A549 treated with CORT108297 at 1 μM for 4 hours (cell line): ENCODE results near the gene ADRM1. TPM values are rescaled to one million over a fixed set of nuclear protein-coding genes. Genes with fewer than 3 reads are reported as not detected.

Experiments used
- total RNA-seq: library from RNA; stranded (reverse); fragments of 200-300 nt; extraction: Qiagen RNA extraction; gene quantifications from 5 replicates; pipeline ENCODE4 v1.2.3, GENCODE V29; 2022

ADRM1 gene, protein sequence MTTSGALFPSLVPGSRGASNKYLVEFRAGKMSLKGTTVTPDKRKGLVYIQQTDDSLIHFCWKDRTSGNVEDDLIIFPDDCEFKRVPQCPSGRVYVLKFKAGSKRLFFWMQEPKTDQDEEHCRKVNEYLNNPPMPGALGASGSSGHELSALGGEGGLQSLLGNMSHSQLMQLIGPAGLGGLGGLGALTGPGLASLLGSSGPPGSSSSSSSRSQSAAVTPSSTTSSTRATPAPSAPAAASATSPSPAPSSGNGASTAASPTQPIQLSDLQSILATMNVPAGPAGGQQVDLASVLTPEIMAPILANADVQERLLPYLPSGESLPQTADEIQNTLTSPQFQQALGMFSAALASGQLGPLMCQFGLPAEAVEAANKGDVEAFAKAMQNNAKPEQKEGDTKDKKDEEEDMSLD
- 154 to 199 TPM (median 192 TPM) in 5 replicates for total RNA-seq

DNA sequence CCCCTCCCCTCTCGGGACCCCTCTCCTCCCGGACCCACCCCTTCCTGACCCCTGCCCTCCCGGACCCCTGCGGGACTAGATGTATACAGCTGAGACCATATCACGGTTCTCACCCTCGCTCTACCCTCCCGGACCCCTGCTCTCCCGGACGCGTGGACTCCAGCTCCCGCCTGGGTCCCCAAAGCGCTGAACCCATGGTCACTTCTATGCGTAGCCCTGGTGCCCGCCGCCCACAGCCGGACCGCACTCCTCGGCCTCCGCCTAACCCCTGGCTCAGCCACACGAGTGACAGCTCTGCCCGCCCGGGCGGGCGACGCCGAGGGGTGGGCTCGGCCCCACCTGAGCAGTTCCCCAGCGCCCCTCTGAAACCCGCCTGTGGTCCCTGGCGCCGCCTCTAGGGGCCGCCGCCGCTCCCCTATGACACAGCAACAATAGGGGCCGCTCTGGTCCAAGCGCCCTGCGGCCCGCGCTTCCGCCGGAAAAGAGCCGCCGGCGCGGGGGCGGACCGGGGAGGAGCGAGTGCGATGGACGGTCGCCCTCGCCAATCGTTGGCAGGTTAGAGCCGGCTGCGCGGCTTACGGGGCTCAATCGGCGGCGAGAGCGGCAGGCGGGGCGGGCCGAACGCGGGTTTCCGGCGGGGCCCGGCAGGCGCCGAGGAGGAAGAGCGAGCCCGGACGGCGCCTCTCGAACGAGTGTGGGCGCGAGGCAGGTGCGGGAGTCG is at the start of gene ADRM1:
Gene ADRM1 (plus strand): TSS at position 657 of the 721 bp plus-strand sequence. CDS start 572 bp downstream, outside the sequence.

Other genes with a start within 250 kb of the ADRM1 start
- gene TAF4, start 237.1 kb upstream of the ADRM1 start, total RNA-seq, result 15.6 to 18.2 TPM (median 17.9 TPM) in 5 replicates
- 23.4 to 27.6 TPM (median 26.3 TPM) in 5 replicates for gene LSM14B, start 180.5 kb upstream of the ADRM1 start, total RNA-seq
- gene PSMA7, start 159.6 kb upstream of the ADRM1 start, total RNA-seq, result 488 to 600 TPM (median 589 TPM) in 5 replicates
- gene SS18L1, start 159.2 kb upstream of the ADRM1 start, total RNA-seq, result 6.6 to 11.0 TPM (median 10.3 TPM) in 5 replicates
- gene MTG2, start 120.0 kb upstream of the ADRM1 start, total RNA-seq, result 27.8 to 40.5 TPM (median 38.6 TPM) in 5 replicates
- 0.02 to 0.05 TPM (median 0.03 TPM) in 3 of 5 replicates, not detected in the others for gene HRH3, start 82.7 kb upstream of the ADRM1 start, total RNA-seq
- gene OSBPL2, start 64.5 kb upstream of the ADRM1 start, total RNA-seq, result 17.6 to 21.6 TPM (median 19.6 TPM) in 5 replicates
- gene LAMA5, start 64.3 kb downstream of the ADRM1 start, total RNA-seq, result 230 to 491 TPM (median 415 TPM) in 5 replicates
- 2,342 to 3,175 TPM (median 2,815 TPM) in 5 replicates for gene RPS21, start 84.1 kb downstream of the ADRM1 start, total RNA-seq
- 3.8 to 5.8 TPM (median 5.0 TPM) in 5 replicates for gene CABLES2, start 104.3 kb downstream of the ADRM1 start, total RNA-seq
- gene RBBP8NL, start 124.5 kb downstream of the ADRM1 start, total RNA-seq, result 0.15 to 0.24 TPM (median 0.20 TPM) in 5 replicates
- gene GATA5, start 173.0 kb downstream of the ADRM1 start, total RNA-seq, result 0.53 to 0.92 TPM (median 0.81 TPM) in 5 replicates